Liver (tissue), 9 donors: Measurements from ENCODE around the gene TP53I11. TPM values are rescaled to one million over a fixed set of nuclear protein-coding genes. Genes with fewer than 3 reads are reported as not detected.

ENCODE experiments used
- DNase-seq: peaks from one replicate; pipeline ENCODE4 v3.0.0-alpha.2; 2017; ENCODE audit warnings: low spot score
- H3K27ac ChIP-seq, 2 donors: one replicate each; pipeline ENCODE4 v1.7.0; 2013; ENCODE audit warnings: inconsistent platforms in 2 of 2, low read length in 2 of 2, control low read depth in 1 of 2, low read depth in 1 of 2, mild to moderate bottlenecking in 1 of 2
- H3K27me3 ChIP-seq, 4 donors: one replicate each; pipeline versions ENCODE4 v1.6.1 to v1.7.0; 2013; ENCODE audit warnings: low read length in 3 of 4, inconsistent platforms in 1 of 4, mild to moderate bottlenecking in 1 of 4, moderate library complexity in 1 of 4; ENCODE audit not compliant: control insufficient read depth in 4 of 4, insufficient read depth in 4 of 4
- H3K36me3 ChIP-seq, 4 donors: one replicate each; pipeline versions ENCODE4 v1.6.1 to v1.7.0; 2013; ENCODE audit warnings: low read length in 3 of 4, mild to moderate bottlenecking in 3 of 4, low read depth in 1 of 4, moderate library complexity in 1 of 4; ENCODE audit not compliant: control insufficient read depth in 4 of 4, insufficient read depth in 3 of 4
- H3K4me1 ChIP-seq, 4 donors: one replicate each; pipeline versions ENCODE4 v1.6.1 to v1.7.0; 2013; ENCODE audit warnings: low read length in 3 of 4, mild to moderate bottlenecking in 3 of 4, moderate library complexity in 1 of 4; ENCODE audit not compliant: control insufficient read depth in 4 of 4, insufficient read depth in 4 of 4
- H3K4me3 ChIP-seq, 3 donors: one replicate each; pipeline versions ENCODE4 v1.6.1 to v1.7.0; 2013; ENCODE audit warnings: low read length in 3 of 3, control low read depth in 1 of 3, low read depth in 1 of 3, mild to moderate bottlenecking in 1 of 3
- H3K9ac ChIP-seq, 2 donors: one replicate each; pipeline ENCODE4 v1.7.0; 2013; ENCODE audit warnings: low read length in 2 of 2, mild to moderate bottlenecking in 2 of 2, moderate library complexity in 2 of 2, control low read depth in 1 of 2, low read depth in 1 of 2
- H3K9me3 ChIP-seq, 4 donors: one replicate each; pipeline versions ENCODE4 v1.6.1 to v1.7.0; 2013; ENCODE audit warnings: low read length in 3 of 4; ENCODE audit not compliant: control insufficient read depth in 4 of 4
- ATF3 ChIP-seq: IDR thresholded peaks from 2 replicates; pipeline ENCODE4 v1.6.1; 2016; ENCODE audit warnings: antibody characterized with exemption
- CTCF ChIP-seq: fragments of 150-350 bp; IDR thresholded peaks from 2 replicates; pipeline ENCODE4 v1.5.1; 2017; ENCODE audit warnings: improper control_type of control experiment, low read depth, low read length; ENCODE audit not compliant: missing input control
- EGR1 ChIP-seq, 2 donors: IDR thresholded peaks; 2 replicates each; pipeline ENCODE4 v1.6.1; 2016 to 2018; ENCODE audit warnings: antibody characterized with exemption in 2 of 2, low read depth in 2 of 2
- FOXA1 ChIP-seq: IDR thresholded peaks from 2 replicates; pipeline ENCODE4 v1.6.1; 2016; ENCODE audit warnings: antibody characterized with exemption
- FOXA2 ChIP-seq: IDR thresholded peaks from 2 replicates; pipeline ENCODE4 v1.6.1; 2016; ENCODE audit warnings: antibody characterized with exemption
- GABPA ChIP-seq, 2 donors: IDR thresholded peaks in 1 of 2; conservative IDR thresholded peaks in 1 of 2; 2 replicates each; pipeline ENCODE4 v1.6.1; 2016; ENCODE audit warnings: antibody characterized with exemption in 2 of 2, mild to moderate bottlenecking in 1 of 2, moderate library complexity in 1 of 2
- HNF4A ChIP-seq, 2 donors: conservative IDR thresholded peaks; 2 replicates each; pipeline ENCODE4 v1.6.1; 2016; ENCODE audit warnings: antibody characterized with exemption in 2 of 2, mild to moderate bottlenecking in 2 of 2
- HNF4G ChIP-seq: IDR thresholded peaks from 2 replicates; pipeline ENCODE4 v1.6.1; 2016; ENCODE audit warnings: antibody characterized with exemption
- JUND ChIP-seq, 2 donors: IDR thresholded peaks; 2 replicates each; pipeline ENCODE4 v1.6.1; 2016; ENCODE audit warnings: antibody characterized with exemption in 2 of 2
- MAX ChIP-seq: IDR thresholded peaks from 2 replicates; pipeline ENCODE4 v1.6.1; 2016; ENCODE audit warnings: antibody characterized with exemption
- NR2F2 ChIP-seq: IDR thresholded peaks from 2 replicates; pipeline ENCODE4 v1.6.1; 2016; ENCODE audit warnings: antibody characterized with exemption
- RAD21 ChIP-seq, 2 donors: IDR thresholded peaks; 2 replicates each; pipeline ENCODE4 v1.6.1; 2016; ENCODE audit warnings: antibody characterized with exemption in 2 of 2, mild to moderate bottlenecking in 2 of 2
- REST ChIP-seq: IDR thresholded peaks from 2 replicates; pipeline ENCODE4 v1.6.1; 2016; ENCODE audit warnings: antibody characterized with exemption, mild to moderate bottlenecking
- RXRA ChIP-seq, 2 donors: IDR thresholded peaks; 2 replicates each; pipeline ENCODE4 v1.6.1; 2017 to 2018; ENCODE audit warnings: antibody characterized with exemption in 2 of 2, mild to moderate bottlenecking in 1 of 2
- SP1 ChIP-seq: IDR thresholded peaks from 2 replicates; pipeline ENCODE4 v1.6.1; 2018; ENCODE audit warnings: antibody characterized with exemption, mild to moderate bottlenecking
- TAF1 ChIP-seq: conservative IDR thresholded peaks from 2 replicates; pipeline ENCODE4 v1.6.1; 2016; ENCODE audit warnings: antibody characterized with exemption, mild to moderate bottlenecking
- YY1 ChIP-seq: IDR thresholded peaks from 2 replicates; pipeline ENCODE4 v1.6.1; 2016; ENCODE audit warnings: antibody characterized with exemption, mild to moderate bottlenecking
- ZBTB33 ChIP-seq: IDR thresholded peaks from 2 replicates; pipeline ENCODE4 v1.6.1; 2016; ENCODE audit warnings: antibody characterized with exemption
- WGBS: extraction: QIAGEN DNeasy Blood & Tissue Kit; methylation state at CpG from one replicate; pipeline ENCODE4 v1.1.7; 2013; 5-methylcytosine and 5-hydroxymethylcytosine counted together
- polyA plus RNA-seq, 2 donors: library from polyadenylated mRNA; stranded (reverse) in 1 of 2; unstranded in 1 of 2; fragments of 200-250 nt in 1 of 2; fragments of >200 nt in 1 of 2; fragmentation: Nextera tagmentation in 1 of 2; extraction: Ambion mirVana in 1 of 2; gene quantifications; one replicate each; pipeline versions ENCODE4 v1.2.1 to v1.2.3, GENCODE V29; 2013 to 2015
- total RNA-seq, 2 donors: library from RNA; depleted of rRNA; stranded (reverse); fragments of >200 nt; gene quantifications; one replicate each; pipeline ENCODE4 v1.2.3, GENCODE V29; 2014
- donor health status: healthy.
- donor health status: healthy.
- donor health status: healthy.
- donor health status: healthy.
- donor health status: healthy.

The TP53I11 gene
- total and polyA plus RNA-seq, 4 donors, result 3.6 to 16.0 (median 8.3) TPM

GRCh38 chr11:44930588-44931302 is 19.9 kb downstream of the TP53I11 start:
- Histone ChIP-seq H3K9me3 (no peaks in the 10 kb centered on the region), H3K36me3 (no peaks in the 10 kb centered on the region), H3K4me3 (no peak overlapping the region), H3K4me1 (no peaks in the 10 kb centered on the region), H3K27ac (no peak overlapping the region), H3K27me3 (peaks cover 0 to 1% (median 0%) of the 10 kb centered on the region in 4 donors), H3K9ac (no peak overlapping the region)
- no peak for DNase-seq
- TF ChIP-seq MAX (no peak), RXRA (IDR thresholded peaks at IDR 0.05) (no peak), NR2F2 (no peak), YY1 (no peak), REST (no peak), TAF1 (no peak)
- 69% methylated on average over 13 of the region's 13 CpGs for WGBS

GRCh38 chr11:44928816-44929215 is 21.9 kb downstream of the TP53I11 start:
- Histone ChIP-seq H3K36me3 (no peaks in the 10 kb centered on the region), H3K27ac (no peak overlapping the region), H3K4me3 (no peak overlapping the region), H3K4me1 (no peaks in the 10 kb centered on the region), H3K9ac (no peak overlapping the region), H3K27me3 (no peaks in the 10 kb centered on the region), H3K9me3 (no peaks in the 10 kb centered on the region)
- TF ChIP-seq HNF4A (conservative IDR thresholded peaks at IDR 0.05) (no peak), MAX (no peak), JUND (IDR thresholded peaks at IDR 0.05) (no peak), ATF3 (no peak), RAD21 (IDR thresholded peaks at IDR 0.05) (no peak), SP1 (no peak), YY1 (no peak), FOXA1 (no peak), EGR1 (IDR thresholded peaks at IDR 0.05; ENCODE audit: low read depth in 2 of 2) (no peak), TAF1 (no peak), REST (no peak), CTCF (no peak), FOXA2 (no peak), RXRA (IDR thresholded peaks at IDR 0.05) (no peak), ZBTB33 (no peak), HNF4G (no peak), GABPA (IDR thresholded peaks at IDR 0.05 in 1 of 2, conservative IDR thresholded peaks at IDR 0.05 in 1 of 2) (no peak), NR2F2 (no peak)
- no peak for DNase-seq
- WGBS, result 67% methylated on average over 4 of the region's 4 CpGs
